G401 (cell line): ENCODE results near the gene UBE2E2. TPM values are rescaled to one million over a fixed set of nuclear protein-coding genes. Genes with fewer than 3 reads are reported as not detected.
"Not testable (repeated sequence)": the region's sequence is repeated elsewhere in the genome, so short reads cannot be mapped to it uniquely, and the experiment has no call there.

Experiments used
- DNase-seq: peaks from one replicate; pipeline ENCODE4 v3.0.0-alpha.2; 2015; ENCODE audit warnings: low spot score
- in situ Hi-C: cut with HindIII; loops from 2 replicates; pipeline ENCODE4 v1.10.0; 2016; ENCODE audit warnings: low sequenced_read_pairs, mixed read lengths
- total RNA-seq: library from RNA; depleted of rRNA; stranded (reverse); fragments of >200 nt; shearing (Covaris generic); gene quantifications from 2 replicates; pipeline ENCODE4 v1.2.3, GENCODE V29; 2014

Gene UBE2E2
- total RNA-seq, 1 experiment from 2014 or later: not detected

DNA sequence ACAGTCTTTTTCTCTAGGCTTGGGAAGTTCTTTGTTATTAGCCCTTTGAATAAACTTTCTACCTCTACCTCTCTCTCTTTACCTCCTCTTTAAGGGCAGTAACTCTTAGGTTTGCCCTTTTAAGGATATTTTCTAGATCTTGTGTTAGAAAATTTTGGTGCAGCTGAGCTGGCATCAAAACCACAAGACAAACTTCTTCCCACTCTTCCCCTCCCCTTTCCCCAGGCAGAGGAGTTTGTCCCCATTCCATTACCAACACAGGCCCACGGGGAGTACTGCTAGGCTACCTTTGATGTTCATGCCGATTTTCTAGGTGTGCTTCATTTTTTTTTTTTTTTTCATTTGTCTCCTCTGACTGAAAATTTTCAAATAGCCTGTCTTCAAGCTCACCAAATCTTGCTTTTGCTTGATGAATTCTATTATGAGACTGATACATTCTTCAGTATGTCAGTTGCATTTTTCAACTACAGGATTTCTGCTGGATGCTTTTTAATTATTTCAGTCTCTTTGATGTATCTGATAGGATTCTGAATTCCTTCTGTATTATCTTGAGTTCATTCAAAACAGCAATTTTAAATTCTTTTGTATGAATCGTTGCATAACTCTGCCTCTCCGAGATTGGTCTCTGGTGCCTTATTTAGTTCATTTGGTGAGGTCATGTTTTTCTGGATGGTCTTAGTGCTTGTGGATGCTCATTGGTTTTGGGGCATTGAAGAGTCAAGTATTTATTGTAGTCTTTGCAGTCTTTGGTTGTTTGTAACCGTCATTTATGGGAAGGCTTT is 112.0 kb downstream of the UBE2E2 start:
- in situ Hi-C loops: no loop called here
- no peak for DNase-seq

DNA sequence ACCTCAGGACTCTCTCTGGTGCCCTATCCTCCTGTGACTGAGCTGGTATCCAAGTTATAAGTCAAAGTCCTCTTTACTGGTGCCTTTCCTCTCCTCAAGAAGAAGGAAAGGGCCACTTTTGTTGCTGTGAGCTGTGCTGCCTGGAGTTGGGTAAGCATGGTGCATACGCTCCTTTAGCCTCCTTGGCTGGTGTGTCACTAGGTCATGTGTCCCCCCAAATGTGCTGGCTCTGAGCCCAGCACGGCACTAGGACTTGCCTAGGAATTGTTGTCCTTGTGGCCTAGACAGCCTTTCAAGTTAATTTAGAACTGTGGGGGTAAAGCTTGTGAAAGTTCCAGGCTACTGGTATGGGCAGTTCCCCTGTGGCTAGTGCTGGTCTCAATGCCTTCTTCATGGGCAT is 113.8 kb downstream of the UBE2E2 start:
- DNase-seq: no peak
- in situ Hi-C loops: no loop called here

GRCh38 chr3:23319366-23320312 is 116.5 kb downstream of the UBE2E2 start:
- in situ Hi-C loops: no loop called here

DNA sequence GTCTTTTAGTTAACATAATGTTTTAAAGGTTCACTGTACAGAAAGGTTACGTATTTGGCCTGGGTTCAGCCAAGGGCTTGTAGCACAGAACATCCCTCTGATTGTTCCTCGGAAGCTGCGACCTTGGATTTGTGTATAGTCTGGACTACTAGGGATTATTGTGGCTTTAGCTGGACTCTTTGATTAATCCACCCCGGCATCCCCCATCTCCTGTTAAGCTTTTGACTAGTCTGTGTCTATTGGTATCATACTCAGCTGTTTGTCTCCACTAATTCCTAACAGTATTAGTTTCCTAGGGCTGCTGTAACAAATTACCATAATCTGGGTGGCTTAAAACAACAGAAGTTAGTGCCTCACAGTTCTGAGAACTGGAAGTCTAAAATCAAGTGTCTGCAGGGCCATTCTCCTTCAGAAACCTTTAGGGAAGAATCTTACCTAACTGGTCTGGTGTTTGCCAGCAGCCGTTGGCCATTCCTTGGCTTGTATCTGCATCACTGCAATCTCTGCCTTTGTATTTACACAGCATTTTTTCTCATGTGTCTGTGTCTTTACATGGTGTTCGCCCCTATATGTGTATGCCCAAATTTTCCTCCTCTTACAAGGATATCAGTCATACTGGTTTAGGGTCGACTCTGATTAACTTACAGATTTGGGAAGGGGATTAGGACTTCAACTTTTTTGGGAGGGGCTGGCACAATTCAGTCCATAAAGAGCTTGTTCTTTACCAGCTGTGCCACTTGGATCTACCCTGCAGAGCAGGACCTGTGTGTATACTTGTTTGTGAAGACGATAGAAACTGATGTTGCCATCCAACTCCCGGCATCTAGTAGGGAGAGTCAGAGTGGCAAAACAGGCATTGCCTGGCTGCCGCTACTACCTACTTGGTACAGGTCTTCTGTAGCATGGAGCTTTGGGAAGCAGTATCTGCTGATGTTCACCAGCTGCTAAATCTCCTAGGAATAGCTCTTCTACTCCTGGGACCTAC is 117.8 kb downstream of the UBE2E2 start:
- no peak for DNase-seq
- in situ Hi-C loops: no loop called here

More at GRCh38 chr3:23319366-23320312, 116.5 kb downstream of the UBE2E2 start:
- DNase-seq: no peak

GRCh38 chr3:23324745-23325144 is 121.6 kb downstream of the UBE2E2 start:
- no peak for DNase-seq
- in situ Hi-C loops: no loop called here

DNA sequence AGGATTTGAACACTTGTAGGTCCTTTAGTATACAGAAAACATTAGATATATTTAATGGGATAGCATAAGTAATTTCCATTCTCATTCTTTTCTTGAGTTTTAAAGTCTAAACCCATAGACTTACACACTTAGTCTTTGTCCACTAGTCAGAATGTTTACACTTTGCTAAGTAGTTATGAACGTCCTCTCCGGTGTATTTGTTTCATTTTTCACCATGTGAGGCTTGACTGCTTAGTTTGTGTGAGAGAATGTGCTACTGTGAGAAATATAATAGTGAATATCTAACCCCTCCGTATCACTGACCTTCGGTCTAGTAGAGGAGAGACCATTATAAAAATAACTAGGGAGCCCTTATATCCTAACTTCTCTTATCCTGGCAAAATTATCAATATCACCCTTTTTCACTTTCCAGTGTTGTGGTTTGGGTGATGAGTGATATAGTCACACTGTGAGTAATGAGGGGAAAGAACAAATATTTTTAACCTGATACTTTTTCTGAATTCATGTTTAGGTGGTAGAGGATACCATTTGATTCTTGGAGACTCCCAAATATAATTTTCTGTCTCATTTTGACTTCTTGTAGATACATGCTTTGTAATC is 122.4 kb downstream of the UBE2E2 start:
- DNase-seq: no peak
- in situ Hi-C loops: no loop called here

DNA sequence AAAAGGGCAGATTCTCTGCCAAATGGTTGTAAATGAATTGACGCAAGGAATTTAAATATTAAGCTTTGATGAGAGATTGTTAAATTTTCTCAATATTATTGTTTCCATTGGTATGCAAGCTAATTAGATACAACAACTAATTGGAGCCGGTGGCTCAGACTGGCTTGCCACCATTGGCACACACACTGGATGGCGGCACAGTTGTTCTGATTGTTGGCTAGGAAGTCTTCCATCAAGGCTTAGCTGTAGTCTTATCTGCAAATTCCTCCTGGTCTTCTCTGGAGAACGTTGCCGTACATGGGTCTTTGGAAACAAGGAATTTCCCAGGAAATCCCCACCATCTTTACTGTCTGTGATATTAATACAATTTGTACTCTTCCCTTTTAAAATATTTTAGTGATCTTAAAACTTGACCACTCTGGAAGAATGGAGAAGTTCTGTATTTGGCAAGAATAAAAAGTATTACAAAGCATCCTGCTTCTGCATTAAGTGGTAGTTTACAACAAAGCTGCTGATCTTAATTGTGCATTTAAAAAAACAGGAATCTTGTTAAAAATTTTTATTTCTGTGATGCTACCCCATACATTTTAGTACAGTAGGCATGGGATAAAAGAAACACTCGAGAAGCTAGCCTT is 126.5 kb downstream of the UBE2E2 start:
- in situ Hi-C loops: no loop called here
- DNase-seq: no peak

- no peak for DNase-seq
- in situ Hi-C loops: no loop called here
These were observed 127.4 kb downstream of the UBE2E2 start for GRCh38 chr3:23330568-23330967.

GRCh38 chr3:23331141-23331935 is 128.2 kb downstream of the UBE2E2 start:
- no peak for DNase-seq
- in situ Hi-C loops: no loop called here

- in situ Hi-C loops: no loop called here
- no peak for DNase-seq
These were observed 130.5 kb downstream of the UBE2E2 start for GRCh38 chr3:23333633-23334032.

- DNase-seq, in situ Hi-C loops: not testable (repeated sequence)
These were observed 133.7 kb downstream of the UBE2E2 start for GRCh38 chr3:23336853-23337252.

GRCh38 chr3:23341147-23341838 is 138.2 kb downstream of the UBE2E2 start:
- in situ Hi-C loops: no loop called here
- no peak for DNase-seq

DNA sequence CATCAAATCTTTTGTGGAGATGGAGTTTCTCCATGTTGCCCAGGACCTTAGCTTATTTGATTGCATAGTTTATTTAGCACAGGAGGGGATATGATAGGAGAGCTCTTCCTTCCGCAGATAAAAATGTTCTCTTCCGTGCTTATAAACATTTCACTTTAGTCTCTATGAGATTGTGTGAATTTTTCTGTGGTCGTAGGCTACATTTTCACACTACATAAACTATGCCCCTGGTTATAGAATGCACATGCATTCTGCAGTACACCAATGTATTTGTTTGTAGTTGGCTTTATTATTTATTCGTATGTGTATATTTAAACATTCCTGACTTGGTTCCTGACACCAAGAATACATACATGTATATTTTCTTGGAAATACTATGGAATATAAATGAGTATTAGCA is 139.2 kb downstream of the UBE2E2 start:
- in situ Hi-C loops: no loop called here

DNA sequence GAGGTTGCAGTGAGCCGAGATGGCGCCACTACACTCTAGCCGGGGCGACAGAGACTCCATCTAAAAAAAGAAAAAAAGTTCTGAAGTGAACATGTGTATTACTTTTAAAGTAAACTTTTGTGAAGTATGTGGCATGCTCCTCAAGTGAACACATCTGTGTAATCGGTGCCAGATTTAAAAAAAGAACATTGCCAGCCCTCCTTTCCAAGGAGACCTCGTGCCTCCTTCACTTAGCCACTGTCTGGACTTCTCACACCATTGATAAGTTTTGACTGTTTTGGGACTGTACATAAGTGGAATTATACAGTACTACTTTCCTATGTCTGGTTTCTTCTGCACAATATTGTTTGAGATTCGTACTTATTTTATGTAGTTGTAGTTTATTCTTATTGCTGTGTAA is 140.4 kb downstream of the UBE2E2 start:
- no peak for DNase-seq
- in situ Hi-C loops: no loop called here

More for the DNA sequence above, 139.2 kb downstream of the UBE2E2 start:
- DNase-seq: no peak

- in situ Hi-C loops: no loop called here
- no peak for DNase-seq
These were observed 141.8 kb downstream of the UBE2E2 start for GRCh38 chr3:23344886-23345285.

DNA sequence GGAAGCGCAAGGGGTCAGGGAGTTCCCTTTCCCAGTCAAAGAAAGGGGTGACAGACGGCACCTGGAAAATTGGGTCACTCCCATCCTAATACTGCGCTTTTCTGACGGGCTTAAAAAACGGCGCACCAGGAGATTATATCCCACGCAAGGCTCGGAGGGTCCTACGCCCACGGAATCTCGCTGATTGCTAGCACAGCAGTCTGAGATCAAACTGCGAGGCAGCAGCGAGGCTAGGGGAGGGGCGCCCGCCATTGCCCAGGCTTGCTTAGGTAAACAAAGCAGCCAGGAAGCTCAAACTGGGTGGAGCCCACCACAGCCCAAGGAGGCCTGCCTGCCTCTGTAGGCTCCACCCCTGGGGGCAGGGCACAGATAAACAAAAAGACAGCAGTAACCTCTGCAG is 146.3 kb downstream of the UBE2E2 start:
- in situ Hi-C loops, DNase-seq: not testable (repeated sequence)

- no peak for DNase-seq
- in situ Hi-C loops: no loop called here
These were observed 153.0 kb downstream of the UBE2E2 start for GRCh38 chr3:23356169-23356568.
